D721Med (cell line): Measurements from ENCODE around the gene ATM.

Source experiments
- DNase-seq: peaks from one replicate; pipeline ENCODE4 v3.0.0; 2011; ENCODE audit warnings: low spot score; ENCODE audit not compliant: insufficient read length
- FAIRE-seq: peaks from 2 replicates; lab custom pipeline; 2011; peaks lifted over from hg19 to GRCh38; lab: Jason Lieb, UNC
- CTCF ChIP-seq: IDR thresholded peaks from 2 replicates; pipeline ENCODE4 v1.5.1; 2012; ENCODE audit warnings: mild to moderate bottlenecking, control low read depth; ENCODE audit not compliant: insufficient read depth; ENCODE audit errors: missing control alignments

The ATM gene

GRCh38 chr11:108340973-108341372 lies 118.1 kb downstream of the ATM start:
- no peak for FAIRE-seq

GRCh38 chr11:108341654-108342053 lies 118.8 kb downstream of the ATM start:
- DNase-seq (no peak), FAIRE-seq (no peak)
- TF ChIP-seq CTCF = no peak

More at GRCh38 chr11:108340973-108341372, 118.1 kb downstream of the ATM start:
- no peak for DNase-seq
- no peak for TF ChIP-seq CTCF

- no peak for DNase-seq
- TF ChIP-seq CTCF = no peak
- FAIRE-seq = no peak
Observed at GRCh38 chr11:108343714-108344113, 120.8 kb downstream of the ATM start.

- FAIRE-seq (peak; percentile 66), DNase-seq (no peak)
- TF ChIP-seq CTCF = no peak
Observed at GRCh38 chr11:108345767-108346166, 122.9 kb downstream of the ATM start.

GRCh38 chr11:108346451-108346850 lies 123.6 kb downstream of the ATM start:
- FAIRE-seq = no peak
- TF ChIP-seq CTCF = no peak

GRCh38 chr11:108351468-108351867 lies 128.6 kb downstream of the ATM start:
- DNase-seq (no peak), FAIRE-seq (no peak)
- no peak for TF ChIP-seq CTCF

More at GRCh38 chr11:108346451-108346850, 123.6 kb downstream of the ATM start:
- DNase-seq = no peak

GRCh38 chr11:108364159-108364558 lies 141.3 kb downstream of the ATM start:
- DNase-seq = no peak
- TF ChIP-seq CTCF = no peak
- FAIRE-seq = no peak
